Measurements from ENCODE around the gene TBX10.
"Not testable (repeated sequence)": the region's sequence is repeated elsewhere in the genome, so short reads cannot be mapped to it uniquely, and the experiment has no call there.

Gene TBX10

DNA sequence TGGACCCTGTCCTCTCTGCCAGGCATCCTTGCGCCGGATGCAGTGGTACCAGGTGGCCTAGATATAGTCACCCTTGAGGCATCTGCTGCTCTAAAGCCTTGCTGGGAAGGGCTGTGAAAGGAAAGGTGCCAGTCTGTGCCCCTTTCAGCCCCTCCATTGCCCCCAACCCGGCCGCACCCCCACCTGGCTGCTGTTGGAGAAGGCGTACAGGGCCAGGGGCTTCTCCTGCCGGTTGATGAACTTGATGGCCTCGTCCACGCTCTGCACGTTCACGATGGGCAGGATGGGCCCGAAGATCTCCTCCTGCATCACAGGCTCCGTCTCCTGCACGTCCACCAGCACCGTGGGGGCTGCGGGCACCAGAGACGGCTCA lies 24.6 kb upstream of the TBX10 start:
- FAIRE-seq: no peak

DNA sequence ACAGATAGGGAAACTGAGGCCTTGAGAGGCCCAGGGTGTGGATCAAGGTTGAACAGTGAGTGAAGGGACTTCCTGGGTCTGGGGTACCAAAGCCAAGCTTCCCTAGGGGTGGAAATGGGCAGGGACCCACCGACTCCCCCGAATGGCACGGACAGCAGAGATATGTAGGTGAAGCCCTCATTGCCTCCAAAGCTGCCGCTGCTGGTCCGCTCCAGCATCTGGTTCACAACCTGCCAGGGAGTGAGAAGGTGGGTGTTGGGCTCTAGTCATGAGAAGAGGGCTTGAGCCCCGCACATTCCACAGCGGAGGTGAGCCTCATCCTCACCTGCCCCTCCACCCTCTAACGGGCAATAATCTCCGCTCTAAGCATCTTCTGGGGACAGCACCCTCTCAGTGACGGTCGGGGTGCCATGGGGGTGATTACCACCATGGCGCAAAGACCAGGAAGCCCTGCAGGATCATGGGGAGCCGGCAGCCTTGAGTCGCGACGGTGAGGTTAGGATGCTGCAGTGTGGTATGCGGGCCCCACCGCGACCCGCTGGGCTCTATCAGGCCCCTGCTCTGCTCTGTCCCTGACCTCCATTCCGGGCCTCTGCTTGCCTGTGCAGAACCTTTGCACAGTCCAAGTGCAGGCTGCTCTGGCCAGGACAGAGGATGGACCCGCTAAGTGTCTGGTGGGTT lies 24.1 kb upstream of the TBX10 start:
- FAIRE-seq: no peak

DNA sequence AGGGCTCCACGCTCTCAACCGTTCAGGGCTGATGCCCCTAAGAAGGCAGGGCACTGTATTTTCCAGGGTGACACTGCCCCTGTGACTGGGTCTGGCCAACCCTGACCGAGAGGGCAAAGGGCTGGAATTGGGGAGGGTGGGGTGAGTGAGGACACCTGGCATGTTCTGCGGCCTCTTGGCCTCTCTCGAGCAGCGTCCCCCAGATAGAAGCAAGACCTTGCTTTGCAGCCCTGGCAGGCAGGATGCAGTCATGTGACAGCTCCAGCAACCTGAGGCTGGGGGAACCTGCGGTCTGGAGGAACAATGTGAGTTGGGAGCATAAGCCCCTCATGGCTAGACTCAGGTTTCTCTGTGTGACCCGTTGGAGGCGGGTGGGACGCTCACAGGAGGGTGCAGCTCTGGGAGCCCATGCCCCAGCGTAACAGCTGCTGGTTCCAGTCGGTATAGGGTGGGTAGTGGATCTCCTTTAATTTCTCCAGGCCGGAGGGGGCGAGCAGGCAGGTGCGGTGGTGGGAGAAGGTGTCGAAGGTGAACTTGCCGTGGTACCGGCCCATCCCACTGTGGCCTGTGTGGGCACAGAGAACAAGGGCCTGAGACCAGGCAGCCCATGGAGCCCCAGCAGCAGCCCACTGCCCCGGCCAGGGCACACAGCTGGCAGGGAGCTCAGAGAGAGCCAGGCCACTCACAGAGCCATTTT lies 23.4 kb upstream of the TBX10 start:
- FAIRE-seq: no peak

DNA sequence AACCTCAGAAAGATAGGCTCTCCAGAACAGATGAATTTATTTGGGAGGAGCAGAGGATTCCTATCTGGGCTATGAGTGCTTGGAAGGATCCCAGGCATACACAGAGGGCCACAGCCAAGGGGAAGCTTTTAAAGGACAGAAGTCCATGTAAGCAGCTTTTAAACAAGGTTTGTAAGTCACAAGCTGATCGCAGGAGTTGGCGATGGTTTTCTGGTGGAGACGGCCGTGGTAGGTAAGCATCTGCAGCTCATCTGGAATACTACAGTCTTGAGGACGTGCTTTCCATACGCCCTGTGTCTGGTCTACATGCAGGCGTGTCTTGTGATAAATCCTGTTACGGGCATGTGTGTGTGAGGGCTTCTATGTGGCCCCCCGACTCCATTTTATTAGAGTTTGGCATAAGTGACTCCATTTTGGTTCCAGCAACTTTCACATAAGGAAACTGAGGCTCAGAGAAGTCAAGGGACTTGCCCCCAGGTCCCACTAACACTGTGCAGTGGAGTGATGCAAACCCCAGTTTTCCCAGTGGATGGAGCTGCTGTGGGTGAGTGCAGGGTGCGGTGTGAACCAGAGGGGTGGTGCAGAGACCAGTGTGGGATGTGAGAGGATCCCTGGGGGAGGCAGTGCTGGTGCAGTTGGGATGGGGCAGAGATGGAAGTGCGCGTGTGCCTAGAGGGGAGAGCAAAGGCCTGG lies 22.7 kb upstream of the TBX10 start:
- FAIRE-seq: no peak

DNA sequence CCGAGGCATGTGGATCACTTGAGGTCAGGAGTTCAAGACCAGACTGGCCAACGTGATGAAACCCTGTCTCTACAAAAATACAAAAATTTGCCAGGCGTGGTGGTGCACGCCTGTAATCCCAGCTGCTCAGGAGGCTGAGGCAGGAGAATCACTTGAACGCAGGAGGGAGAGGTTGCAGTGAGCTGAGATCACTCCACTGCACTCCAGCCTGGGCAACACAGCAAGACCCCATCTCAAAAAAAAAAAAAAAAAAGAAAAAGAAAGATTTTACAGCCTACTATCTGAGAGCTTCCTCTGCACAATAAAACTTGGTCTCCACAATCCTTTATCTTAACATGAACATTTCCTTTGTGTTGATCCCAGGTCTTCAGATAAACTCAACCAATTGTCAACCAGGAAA lies 21.2 kb upstream of the TBX10 start:
- not testable (repeated sequence) for FAIRE-seq

DNA sequence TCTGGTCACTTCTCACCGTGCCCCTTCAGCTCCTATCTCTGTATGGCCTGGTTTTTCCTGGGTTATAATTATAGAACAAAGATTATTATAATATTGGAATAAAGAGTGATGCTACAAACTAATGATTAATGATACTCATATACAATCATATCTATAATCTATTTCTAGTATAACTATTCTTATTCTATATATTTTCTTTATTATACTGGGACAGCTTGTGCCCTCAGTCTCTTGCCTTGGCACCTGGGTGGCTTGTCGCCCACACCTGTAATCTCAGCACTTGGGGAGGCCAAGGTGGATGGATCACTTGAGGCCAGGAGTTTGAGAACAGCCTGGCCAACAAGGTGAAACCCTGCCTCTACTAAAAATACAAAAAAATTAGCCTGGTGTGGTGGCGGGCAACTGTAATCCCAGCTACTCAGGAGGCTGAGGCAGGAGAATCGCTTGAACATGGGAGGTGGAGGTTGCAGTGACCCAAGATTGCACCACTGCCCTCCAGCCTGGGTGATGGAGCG lies 20.1 kb upstream of the TBX10 start:
- not testable (repeated sequence) for FAIRE-seq

DNA sequence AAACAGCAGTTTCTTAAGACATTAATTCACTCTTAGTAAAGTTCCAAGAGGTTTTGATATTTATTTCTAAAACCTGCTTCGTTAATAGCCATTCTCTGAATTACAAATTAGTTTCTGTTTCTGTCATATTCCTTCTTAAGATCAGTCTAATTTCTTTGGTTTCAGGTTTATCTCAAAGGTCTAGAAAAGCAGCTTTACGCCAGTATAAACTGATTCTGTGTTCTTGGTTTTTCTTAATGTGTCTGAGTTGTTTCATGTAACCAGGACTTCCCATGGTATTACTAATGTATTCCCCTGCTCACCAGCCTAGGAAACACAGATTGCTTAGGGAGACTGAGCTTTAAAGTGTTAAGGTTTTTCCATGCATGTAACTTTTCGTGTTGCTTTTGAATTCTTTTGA lies 17.7 kb upstream of the TBX10 start:
- FAIRE-seq: no peak

DNA sequence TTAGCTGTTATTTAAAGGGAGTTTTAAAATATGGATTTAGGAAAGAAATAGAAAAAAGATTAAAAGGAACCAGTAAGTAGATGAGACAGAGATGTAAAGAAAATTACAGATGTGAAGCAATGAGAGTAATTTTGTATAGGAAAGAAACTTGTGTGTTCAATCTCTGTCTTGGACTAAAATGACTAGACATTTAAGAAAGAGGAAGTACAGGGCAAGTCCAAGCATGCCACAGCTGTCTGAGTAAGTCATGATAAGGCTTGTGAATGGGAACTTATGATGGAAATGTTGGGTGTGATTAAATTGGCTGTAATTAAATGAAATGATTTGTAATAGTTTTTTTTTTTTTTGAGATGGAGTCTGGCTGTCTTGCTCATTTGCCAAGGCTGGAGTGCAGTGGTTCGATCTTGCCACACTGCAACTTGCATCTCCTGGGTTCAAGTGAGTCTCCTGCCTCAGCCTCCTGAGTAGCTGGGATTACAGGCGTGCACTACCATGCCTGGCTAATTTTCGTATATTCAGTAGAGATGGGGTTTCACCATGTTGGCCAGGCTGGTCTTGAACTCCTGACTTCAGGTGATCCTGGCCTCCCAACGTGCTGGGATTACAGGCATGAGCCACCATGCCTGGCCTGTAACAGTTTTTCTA lies 16.8 kb upstream of the TBX10 start:
- no peak for FAIRE-seq

DNA sequence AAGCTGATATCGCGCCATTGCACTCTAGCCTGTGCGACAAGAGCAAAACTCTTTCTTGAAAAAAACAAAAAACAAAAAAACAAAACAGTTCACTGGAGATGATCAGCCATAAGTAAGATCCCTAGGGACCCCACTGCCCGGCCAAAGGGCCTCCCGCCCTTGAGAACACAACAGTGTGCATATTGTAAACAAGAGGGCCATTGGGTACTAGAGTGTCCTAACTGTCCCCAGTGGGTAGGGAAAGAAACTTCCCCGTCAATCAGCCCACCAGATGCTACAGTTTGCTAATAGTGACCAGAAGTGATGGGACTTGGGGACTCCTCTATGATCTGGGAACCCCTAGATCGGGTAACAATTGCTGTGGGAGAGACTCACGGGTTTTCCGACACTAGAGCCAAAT lies 14.7 kb upstream of the TBX10 start:
- no peak for FAIRE-seq

DNA sequence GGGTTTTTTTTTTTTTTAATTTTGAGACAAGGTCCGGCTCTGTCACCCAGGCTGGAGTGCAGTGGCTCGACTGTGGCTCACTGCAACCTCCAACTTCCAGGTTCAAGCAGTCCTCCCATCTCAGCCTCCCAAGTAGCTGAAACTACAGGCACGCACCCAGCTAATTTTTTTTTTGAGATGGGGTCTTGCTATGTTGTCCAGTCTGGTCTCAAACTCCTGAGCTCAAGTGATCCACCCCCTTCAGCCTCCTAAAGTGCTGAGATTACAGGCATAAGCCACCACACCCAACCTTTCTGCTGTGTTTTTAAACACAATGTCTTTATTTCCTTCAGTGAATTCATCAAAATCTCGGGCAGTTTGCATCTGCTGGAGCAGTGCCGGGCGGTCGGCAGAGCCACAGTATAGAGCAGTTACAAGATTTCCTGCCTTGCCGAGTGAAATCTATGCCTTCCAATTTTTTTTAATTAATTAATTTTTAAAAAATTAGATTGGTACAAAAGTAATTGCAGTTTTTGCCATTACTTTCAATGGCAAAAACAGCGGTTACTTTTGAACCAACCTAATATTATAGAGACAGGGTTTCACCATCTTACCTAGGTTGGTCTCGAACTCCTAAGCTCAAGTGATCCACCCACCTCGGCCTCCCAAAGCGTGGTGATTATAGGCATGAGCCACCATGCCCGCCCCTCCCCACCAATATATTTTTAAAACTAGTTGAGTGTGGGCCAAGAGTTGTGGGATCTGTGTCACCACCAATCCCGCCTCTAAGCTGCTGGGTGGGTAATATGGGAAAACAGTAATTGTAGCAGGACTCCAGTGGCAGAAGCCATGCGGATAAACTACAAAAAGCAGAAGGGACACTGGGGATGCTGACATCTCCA lies 13.6 kb upstream of the TBX10 start:
- FAIRE-seq: no peak

DNA sequence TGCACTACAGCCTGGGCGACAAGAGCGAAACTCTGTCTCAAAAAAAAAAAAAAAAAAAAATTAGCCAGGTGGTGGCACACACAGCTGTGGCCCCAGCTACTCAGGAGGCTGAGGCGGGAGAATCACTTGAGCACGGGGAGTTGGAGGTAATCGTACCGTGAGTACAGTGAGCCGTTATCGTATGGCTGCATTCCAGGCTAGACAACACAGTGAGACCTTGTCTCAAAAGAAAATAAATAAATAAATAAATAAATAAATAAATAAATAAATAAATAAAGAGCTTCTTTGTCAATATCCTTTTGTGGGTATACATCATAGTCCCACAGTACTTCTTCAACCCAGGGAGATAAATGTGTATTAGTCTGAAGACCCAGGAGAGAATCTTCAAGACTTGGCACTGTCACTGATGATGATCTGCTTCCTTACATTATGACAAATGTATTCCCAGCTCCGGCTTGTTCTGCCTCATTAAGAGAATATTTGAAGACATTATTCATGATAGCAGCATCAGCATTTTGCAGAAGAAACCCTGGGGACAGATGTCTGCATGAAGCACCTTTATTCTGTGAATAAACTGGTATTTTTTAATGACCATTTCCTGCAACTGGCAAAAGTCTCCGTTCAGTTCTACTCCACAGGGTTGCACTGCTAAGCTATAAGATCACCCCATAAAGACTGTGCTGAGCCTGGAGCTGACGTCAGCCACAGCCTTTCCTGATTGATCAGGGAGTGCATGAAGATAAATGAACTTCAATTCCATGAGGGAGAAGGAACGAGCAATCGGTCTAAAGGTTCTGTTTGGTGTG lies 12.6 kb upstream of the TBX10 start:
- FAIRE-seq: no peak

DNA sequence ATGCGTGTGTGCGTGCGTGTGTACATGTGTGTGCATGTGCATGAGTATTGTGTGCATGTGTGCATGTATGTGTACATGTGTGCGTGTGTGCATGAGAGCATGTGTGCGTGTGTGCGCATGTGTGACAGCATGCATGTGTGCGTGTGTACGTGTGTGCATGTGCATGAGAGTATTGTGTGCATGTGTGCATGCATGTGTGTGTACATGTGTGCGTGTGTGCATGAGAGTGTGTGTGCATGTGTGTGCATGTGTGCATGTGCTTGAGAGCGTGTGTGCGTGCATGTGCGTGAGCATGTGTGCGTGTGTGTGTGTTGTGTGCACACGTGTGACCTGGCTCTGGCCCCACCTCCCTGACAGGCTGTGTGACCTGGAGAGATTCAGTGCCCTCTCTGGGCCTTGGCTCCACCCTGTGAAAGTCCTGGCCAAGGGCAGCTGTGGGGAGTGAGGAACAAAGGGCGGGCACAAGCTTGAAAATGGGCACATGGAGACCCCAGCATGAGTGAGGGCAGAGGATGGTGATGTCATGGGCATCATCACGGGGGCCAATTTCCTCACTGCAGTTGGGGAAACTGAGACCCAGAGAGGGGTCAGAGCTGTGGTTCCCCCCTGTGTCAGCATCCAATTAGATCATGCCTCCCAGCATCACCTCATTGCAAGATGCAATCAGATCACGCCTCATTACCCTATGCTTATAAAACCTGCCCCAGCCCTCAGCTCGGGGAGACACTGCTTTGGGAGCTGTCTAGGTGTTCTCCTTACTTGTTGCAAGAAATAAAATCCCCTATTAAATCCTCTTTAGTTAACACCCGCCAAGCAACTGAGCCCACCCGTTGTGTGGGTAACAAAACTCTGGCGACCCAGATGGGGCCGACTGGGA lies 10.3 kb upstream of the TBX10 start:
- FAIRE-seq: no peak

DNA sequence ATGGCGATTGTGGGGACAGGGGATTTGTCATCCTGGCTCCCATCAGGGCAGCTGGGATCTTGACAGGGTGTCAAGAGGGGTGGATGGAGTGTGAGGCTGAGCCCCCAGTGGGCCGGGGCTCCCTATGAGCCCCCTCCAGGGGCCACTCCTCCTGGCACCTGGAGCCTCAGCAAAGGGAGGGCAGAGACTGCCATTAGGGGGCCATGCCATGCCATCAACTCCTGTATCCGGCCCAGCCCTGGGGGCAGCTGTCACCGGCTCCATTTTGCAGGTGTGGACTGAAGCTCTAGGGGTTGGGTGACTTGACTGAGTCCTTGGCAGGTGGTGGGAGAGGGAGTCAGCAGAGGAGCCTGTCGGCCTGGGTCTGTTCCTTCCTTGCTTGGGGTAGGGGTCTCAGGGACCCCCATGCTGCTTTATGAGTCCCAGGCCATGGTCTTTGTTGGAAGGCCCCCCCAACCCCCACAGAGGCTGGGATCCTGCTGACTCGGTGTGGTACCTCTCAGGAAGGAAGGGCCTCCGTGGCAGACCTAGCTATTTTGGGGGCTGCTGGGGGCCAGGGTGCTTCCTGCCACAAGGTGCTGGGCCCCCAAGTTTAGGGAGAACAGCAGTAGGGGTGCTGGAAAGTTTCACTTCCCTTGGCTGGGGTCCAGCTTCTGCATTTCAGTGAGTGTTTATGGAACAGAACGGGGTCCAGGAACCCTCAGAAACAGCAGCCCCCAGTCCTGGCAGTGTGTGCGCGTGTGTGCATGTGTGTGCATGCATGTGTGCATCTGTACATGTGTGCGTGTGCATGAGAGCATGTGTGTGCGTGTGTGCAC lies 9.4 kb upstream of the TBX10 start:
- FAIRE-seq: no peak

DNA sequence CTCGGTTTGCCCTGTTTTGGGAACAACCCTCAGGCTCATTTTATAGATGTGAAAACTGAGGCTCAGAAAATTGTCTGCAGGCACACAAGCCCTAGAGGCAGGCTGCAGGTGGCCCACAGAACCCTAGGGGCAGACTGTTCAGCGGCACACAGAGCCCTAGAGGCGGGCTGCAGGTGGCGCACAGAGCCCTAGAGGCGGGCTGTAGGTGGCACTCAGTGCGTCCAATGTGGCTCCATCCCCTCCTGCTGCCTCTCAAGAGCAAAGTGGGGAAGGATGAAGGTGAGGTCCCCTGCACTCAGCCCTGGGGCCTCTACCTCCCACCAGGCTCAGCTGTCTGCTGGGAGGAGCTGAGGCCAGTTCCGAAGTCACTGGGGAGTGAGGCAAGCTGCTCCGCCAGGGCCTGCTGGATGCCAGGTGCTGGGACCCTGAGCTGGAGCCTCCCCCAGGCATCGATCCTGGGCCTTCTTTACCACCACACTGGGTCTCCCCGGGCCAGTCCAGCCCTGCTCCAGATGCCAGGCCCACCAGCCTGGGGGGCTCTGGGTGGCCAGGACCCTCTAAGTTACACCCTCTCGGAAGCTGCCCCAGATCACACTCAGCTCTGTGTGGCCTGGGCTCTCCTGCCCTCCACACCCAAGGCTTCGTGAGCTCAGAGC lies 8.7 kb upstream of the TBX10 start:
- no peak for FAIRE-seq

DNA sequence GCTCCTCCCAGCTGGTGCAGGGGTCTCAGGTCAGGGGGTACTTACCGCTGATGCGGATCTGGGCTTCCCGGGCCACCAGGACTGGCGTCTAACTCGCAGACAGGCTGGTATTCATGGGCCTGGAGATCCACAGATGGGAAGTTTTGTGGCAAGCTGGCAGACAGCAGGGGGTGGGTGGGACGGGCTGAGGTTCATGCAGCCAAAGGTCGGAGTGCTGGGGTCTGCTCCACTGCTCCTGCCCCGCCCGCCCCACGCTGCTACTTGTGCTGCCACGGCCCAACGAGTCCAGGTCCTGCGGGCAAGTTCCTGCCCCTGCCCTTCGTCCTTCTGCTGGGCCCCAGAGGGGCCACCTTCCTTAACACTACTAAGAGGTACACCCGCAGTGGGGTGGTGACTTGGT lies 7.9 kb upstream of the TBX10 start:
- FAIRE-seq: no peak

DNA sequence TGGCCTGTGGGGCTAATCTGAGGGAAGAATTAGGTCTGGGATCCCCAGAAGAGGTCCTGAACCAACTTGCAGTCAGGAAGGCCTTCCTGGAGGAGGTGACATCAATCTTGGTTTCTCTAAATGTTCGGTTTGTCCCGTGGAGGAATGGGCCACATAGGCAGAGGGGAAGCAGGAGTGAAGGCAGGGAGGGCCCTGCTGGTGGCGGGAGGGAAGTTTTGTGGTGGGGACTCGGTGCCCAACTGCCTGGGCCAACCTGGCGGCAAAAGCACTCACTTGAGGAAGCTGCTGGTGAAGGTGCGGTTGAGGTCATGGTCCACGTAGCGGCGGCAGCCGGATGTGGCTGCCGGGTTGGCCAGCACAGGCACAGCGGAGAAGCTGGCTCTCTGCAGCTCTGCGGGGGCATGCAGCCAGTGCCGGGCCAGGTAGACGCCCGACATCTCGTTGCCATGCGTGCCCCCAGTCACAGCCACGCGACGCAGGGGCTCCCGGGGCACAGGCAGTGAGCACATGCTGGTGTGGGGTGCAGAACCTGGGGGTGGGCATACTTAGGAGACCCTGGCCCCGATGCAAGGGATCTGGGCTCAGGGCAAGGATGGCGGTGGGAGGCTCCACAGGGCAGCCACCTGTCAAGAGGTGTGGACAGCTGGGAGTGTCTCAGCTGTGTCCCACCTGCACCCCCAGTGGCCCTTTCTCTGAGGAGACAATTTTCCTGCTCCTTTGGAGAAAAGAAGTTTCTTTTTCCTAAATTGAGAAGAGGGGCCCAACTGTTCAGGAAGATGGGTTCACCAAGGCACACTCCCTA lies 7.2 kb upstream of the TBX10 start:
- no peak for FAIRE-seq

DNA sequence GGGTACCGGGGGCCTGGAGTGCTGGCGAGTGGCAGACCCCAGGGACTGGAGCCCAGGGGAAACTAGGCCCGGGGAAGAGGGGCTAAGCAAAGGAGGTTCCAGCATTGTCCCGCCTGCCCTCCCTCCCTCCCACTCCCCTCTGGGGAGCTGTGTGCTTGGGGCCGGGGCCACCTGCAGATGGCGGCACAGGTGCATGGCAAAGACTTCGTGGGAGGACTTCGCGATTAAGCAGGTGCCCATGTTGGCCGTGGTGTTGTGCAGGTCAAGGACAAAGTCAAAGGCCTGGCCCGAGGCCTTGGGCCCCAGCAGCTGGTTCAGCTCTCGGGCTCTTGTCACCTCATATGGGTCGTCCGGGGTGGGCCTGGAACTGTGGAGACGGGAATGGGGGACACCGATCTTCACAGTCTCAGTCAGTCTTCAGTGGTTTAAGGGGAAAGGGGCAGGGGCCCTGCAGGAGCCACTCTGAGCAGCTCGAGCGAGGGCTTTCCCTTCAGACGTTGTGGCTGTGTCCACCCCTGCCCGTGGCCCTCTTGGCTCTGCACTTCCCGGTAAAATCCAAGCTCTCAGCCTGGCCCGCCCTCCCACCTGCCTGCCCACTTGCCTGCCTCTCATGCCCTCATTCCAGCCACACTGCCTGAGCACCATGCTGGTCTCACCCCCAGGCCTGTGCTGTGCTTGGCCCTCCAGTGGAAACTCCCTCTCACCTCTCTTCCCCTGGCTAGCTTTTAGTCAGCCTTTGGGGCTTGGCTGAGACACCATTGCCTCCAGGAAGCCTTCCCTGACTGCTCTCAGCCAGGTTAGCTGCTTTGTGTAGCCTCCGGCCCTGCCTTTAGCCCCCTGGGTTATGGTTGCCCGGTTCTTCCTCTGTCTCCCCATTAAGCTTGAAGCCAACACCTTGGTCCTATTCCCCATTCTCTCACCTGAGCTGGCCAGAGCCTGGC lies 6.2 kb upstream of the TBX10 start:
- no peak for FAIRE-seq

All from colon (tissue), 2 donors.